Stimulated activated naive B cell treated with anti-CD40 and anti-IgM and Interleukin-4, amounts not matched to agents 10 μg/mL and 1 μg/mL and 100 μg/mL, for 72 hours (primary cell): ENCODE measurements around the gene SMIM41.

Experiments used
- ATAC-seq, 2 donors: fragments of 150-1000 bp; cut with Tn5 transposase; replicated peaks; 2 replicates each; pipeline ENCODE4 v1.10.0; 2021; ENCODE audit warnings: moderate library complexity in 1 of 2
- DNase-seq: peaks from one replicate; pipeline ENCODE4 v3.0.0; 2021
- H3K27ac Mint-ChIP-seq: one replicate; pipeline ENCODE4 v1.8.0; 2022; ENCODE audit warnings: mild to moderate bottlenecking, mixed read lengths
- H3K27me3 Mint-ChIP-seq, 2 donors: one replicate each; pipeline ENCODE4 v1.8.0; 2022; ENCODE audit warnings: mixed read lengths in 2 of 2
- H3K36me3 Mint-ChIP-seq, 2 donors: one replicate each; pipeline ENCODE4 v1.8.0; 2022; ENCODE audit warnings: mixed read lengths in 2 of 2, mild to moderate bottlenecking in 1 of 2
- H3K4me1 Mint-ChIP-seq, 2 donors: one replicate each; pipeline ENCODE4 v1.8.0; 2022; ENCODE audit warnings: mixed read lengths in 2 of 2, mild to moderate bottlenecking in 1 of 2
- H3K4me3 Mint-ChIP-seq, 2 donors: one replicate each; pipeline ENCODE4 v1.8.0; 2022; ENCODE audit warnings: mild to moderate bottlenecking in 2 of 2, mixed read lengths in 2 of 2, moderate library complexity in 1 of 2
- H3K9me3 Mint-ChIP-seq, 2 donors: one replicate each; pipeline ENCODE4 v1.8.0; 2022; ENCODE audit warnings: mixed read lengths in 2 of 2, mild to moderate bottlenecking in 1 of 2

SMIM41 gene

DNA sequence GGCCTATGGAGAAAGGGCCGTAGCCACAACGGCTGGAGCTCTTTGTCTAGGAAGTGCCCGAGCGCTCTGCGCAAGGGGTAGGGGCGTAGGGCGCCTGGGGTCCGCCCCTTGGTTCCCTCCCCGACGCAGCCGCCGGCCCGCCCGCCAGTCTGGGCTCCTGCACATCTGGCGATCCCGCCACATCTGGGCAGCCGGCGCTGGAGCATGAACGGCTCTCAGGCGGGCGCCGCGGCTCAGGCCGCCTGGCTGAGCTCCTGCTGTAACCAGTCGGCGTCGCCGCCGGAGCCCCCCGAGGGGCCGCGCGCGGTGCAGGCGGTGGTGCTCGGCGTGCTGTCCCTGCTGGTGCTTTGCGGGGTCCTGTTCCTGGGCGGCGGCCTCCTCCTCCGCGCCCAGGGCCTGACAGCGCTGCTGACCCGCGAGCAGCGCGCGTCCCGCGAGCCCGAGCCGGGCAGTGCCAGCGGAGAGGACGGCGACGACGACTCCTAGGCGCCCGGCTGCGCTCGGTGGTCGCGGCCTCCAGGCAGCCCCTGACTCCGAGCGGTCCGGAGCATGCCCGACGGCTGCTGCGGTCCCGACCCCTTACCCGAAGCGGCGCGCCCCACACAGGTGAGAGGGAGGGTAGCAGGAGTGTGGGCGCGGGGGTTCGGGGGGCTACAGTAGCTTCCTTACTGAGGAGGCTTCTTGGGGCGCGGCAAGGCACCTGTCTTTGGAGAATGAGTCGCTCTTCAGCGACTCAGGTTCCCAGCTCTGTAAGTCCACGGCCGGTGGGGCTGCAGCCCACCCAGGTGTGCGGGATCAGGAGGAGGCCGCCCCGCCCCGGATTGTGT is at the start of gene SMIM41:
Gene SMIM41, plus strand, starts transcription at position 129 of the 827 bp plus-strand sequence. Its CDS starts 76 bp downstream, at position 205.
- peak within 1 kb of the TSS; percentile 80 for H3K27ac Mint-ChIP-seq
- no peak for DNase-seq
- peaks cover 27 to 35% of the 10 kb centered on the region in 2 donors for H3K36me3 Mint-ChIP-seq
- peak within 1 kb of the TSS in 1 of 2 donors; percentile 4 for H3K4me3 Mint-ChIP-seq
- no peaks in the 10 kb centered on the region for H3K9me3 Mint-ChIP-seq
- H3K4me1 Mint-ChIP-seq = peaks cover 38 to 53% of the 10 kb centered on the region in 2 donors
- no peak for ATAC-seq
- no peaks in the 10 kb centered on the region for H3K27me3 Mint-ChIP-seq

DNA sequence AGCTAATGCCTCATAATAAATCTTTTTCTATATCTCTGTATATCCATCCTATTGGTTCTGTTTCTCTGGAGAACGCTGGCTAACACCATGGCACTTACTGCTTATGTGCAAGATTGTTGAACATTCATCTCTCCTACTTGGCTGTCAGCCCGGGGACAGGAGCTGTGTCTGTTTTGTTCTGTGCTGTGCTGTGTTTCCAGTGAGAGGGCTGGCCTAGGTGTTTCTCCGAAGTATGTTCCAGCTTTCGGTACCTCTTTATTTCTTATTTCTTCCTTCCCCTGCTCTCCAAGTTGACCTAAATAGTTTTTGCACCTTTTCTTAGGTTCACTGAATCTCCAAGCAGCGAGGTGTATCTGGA is 47.1 kb upstream of the SMIM41 start:
- Mint-ChIP-seq H3K27ac (peak overlapping the region; percentile 91), H3K36me3 (no peaks in the 10 kb centered on the region), H3K4me3 (peak overlapping the region; percentile 72 to 82), H3K9me3 (no peaks in the 10 kb centered on the region), H3K27me3 (no peaks in the 10 kb centered on the region), H3K4me1 (peaks cover 44 to 71% of the 10 kb centered on the region in 2 donors)
- DNase-seq = no peak
- ATAC-seq = peak; percentile 26 to 35

DNA sequence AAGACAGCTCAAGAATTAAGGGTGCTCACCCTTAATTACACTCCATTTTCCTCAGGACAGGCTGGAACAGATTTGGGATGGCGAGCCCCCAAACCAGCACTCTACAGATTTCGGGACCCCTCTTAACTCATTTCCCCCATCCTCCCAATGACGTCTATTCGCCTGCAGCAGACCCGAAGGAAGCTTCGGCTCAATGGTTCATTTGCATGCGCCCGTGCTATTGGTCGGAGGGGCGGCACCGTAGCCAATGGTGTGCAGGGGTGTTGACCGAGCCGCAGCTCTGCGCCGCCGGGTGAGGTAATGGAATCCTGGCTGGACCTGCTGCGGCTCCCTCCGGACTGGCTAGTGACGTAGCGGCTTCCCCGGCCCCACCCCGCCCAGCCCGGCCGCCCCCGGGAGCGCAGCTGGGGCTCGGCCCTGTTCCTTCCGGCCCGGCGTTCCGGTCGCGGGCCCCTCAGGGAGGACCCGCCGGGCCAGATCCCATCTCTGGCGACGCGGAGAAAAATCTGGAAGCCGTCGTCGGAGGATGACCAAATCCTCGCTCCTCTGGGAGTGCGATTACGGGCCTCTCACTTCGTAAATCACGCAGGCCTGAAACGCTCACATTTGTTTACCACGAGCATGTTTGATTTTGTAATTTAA is 46.6 kb upstream of the SMIM41 start:
- no peaks in the 10 kb centered on the region for H3K27me3 Mint-ChIP-seq
- H3K36me3 Mint-ChIP-seq = no peaks in the 10 kb centered on the region
- H3K4me3 Mint-ChIP-seq = peak overlapping the region; percentile 82
- H3K27ac Mint-ChIP-seq = peak overlapping the region; percentile 93
- DNase-seq = peak; percentile 85
- ATAC-seq = peak; percentile 91 to 92
- no peaks in the 10 kb centered on the region for H3K9me3 Mint-ChIP-seq
- peaks cover 42 to 71% of the 10 kb centered on the region in 2 donors for H3K4me1 Mint-ChIP-seq

DNA sequence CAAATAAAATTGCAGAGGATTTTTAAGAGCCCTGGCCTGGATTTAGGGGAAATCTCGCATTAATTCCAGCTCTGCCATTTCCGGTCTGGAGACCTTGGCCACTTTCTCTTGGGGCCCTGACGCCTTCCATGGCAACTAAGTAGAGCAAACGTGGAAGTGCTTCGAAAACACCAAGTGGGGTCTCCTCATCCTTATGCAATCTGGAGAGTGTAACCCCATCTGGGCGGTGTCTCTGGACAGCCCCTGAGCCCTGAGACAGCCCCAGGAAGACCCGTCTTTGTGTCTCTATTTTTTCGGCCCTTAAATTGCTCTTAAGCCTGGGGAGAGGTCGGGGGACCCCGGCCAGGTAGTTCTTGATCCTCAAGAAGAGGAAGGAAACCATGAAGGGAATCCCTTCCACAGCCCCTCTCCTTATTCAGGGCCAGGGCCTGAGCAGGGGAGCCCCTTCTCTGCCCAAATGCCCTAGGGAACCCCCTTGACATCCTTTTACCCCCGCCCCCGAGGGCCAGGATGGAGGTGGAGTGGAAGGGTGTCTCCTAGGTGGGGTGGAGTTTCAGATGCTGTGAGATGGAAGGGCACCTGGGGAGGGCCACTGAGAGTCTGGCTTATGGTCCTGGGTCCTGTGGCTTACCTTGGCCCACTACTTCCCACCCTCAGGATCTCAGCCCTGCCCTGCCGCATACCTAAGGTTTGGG is 45.9 kb upstream of the SMIM41 start:
- Mint-ChIP-seq H3K4me3 (peak overlapping the region; percentile 82), H3K36me3 (no peaks in the 10 kb centered on the region)
- no peak for DNase-seq

DNA sequence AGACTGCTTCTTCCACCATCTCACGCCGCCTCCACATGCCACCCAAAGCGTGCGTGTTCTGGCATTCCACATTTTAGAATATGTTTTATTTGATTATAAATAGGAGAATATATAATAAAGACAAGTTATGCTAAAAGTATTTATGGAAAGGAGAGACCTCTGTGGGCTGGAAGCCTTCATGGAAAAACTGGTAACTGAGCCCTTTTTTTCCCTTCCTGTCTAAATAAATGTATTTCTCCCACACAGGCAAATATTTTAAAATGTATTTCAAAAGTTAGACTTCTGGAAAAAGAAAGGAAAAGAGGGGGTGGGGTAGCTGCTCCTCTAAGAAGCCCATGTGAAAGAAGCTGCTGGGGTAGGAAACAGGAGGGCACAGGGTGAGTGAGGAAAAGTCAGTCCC is 44.3 kb upstream of the SMIM41 start:
- Mint-ChIP-seq H3K4me3 (no peak overlapping the region), H3K36me3 (no peaks in the 10 kb centered on the region), H3K4me1 (peaks cover 56 to 81% of the 10 kb centered on the region in 2 donors), H3K9me3 (no peaks in the 10 kb centered on the region), H3K27ac (no peak overlapping the region), H3K27me3 (no peaks in the 10 kb centered on the region)
- ATAC-seq = no peak
- DNase-seq = no peak

More for the DNA sequence above, 45.9 kb upstream of the SMIM41 start:
- H3K9me3 Mint-ChIP-seq = no peaks in the 10 kb centered on the region
- peak overlapping the region; percentile 93 for H3K27ac Mint-ChIP-seq
- H3K4me1 Mint-ChIP-seq = peaks cover 47 to 78% of the 10 kb centered on the region in 2 donors
- no peak for ATAC-seq
- no peaks in the 10 kb centered on the region for H3K27me3 Mint-ChIP-seq

DNA sequence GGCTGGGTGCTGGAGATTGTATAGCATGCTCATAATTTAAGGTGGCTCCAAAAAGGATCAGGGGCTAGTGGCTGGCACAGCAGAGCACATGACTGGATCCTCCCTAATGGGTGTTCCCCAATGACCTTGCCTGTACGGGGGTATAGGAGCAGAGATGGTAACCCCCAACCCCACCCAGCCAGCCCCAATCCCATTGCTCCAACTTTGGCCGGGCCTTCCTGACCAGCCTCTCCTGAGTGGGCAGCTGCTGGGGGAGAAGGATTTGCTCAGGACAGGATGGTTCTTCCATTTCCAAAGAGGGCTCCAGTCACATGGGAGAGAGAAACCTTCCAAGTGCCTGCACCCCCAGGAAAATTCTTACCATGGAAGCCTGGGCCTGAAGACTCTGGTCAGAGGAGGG is 43.6 kb upstream of the SMIM41 start:
- H3K4me1 Mint-ChIP-seq = peaks cover 61 to 85% of the 10 kb centered on the region in 2 donors
- H3K9me3 Mint-ChIP-seq = no peaks in the 10 kb centered on the region
- no peaks in the 10 kb centered on the region for H3K27me3 Mint-ChIP-seq
- H3K4me3 Mint-ChIP-seq = peak overlapping the region; percentile 62 to 80
- no peaks in the 10 kb centered on the region for H3K36me3 Mint-ChIP-seq
- H3K27ac Mint-ChIP-seq = peak overlapping the region; percentile 5
- ATAC-seq (no peak), DNase-seq (no peak)

DNA sequence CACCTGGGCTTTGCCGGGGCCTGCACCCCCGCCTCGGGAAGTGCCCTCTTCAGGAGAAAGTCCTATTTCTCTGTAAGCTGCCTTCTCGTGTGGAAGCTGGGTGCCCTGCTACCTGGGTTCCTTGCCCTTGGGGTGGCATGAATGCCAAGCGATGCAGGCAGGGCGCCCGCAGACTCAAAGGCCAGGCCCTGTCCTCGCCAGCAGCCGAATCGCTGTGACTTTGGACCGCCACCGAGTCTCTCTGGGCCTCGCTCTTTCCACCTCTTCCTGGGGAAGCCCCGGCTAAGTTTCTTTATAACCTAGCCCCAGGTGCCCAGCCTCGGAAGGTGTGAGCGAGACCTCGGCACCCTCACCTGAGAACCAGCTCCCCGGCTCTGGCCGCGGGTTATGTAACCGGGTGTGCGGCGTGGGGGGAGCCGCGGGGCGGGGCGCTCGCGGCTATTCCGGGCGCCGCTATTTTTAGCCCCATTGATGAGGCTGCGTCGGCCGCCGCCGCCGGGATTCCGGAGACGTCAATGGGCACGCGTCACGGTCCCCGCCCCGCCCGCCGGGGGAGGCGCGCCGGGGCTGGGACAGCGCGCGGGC is 42.8 kb upstream of the SMIM41 start:
- Mint-ChIP-seq H3K27me3 (no peaks in the 10 kb centered on the region), H3K4me3 (peak overlapping the region; percentile 62 to 80), H3K4me1 (peaks cover 63 to 88% of the 10 kb centered on the region in 2 donors), H3K27ac (peak overlapping the region; percentile 71), H3K9me3 (no peaks in the 10 kb centered on the region), H3K36me3 (peaks cover 0 to under 1% of the 10 kb centered on the region in 2 donors)
- peak; percentile 57 for DNase-seq
- peak; percentile 41 to 52 for ATAC-seq

DNA sequence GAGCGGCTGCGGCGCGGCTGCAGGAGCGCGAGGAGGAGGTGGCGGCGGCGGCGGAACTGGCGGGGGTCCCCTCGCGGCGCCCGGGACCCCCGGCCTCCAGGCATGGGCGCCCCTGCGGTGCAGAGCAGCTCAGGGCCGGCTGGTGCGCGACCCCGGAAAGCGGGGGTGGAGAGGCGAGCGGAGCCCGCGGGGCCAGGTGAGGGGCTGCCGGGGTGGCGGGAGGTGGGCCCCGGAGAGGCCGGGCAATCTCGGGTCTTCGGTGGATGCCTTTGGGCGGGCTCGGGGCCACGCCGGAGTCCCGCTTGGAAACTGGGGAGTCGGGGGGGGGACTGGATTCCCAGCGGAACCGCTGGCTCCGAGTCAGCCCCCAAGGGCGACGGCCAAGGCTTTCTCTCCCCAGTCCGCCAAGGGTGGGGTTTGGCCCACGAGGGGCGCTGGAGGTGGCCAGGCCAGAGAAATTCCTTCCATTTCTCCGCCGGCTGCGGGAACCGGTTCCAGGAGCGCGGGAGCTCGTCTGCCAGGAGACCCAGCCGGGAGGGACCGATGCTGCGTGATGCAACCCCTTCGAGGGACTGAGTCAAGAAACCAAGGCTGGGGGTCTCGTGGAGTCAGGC is 42.1 kb upstream of the SMIM41 start:
- Mint-ChIP-seq H3K36me3 (peaks cover 3 to 6% of the 10 kb centered on the region in 2 donors), H3K9me3 (no peaks in the 10 kb centered on the region), H3K27ac (peak overlapping the region; percentile 92), H3K27me3 (no peaks in the 10 kb centered on the region), H3K4me1 (peaks cover 66 to 90% of the 10 kb centered on the region in 2 donors), H3K4me3 (peak overlapping the region; percentile 85)
- DNase-seq = no peak
- peak in 1 of 2 donors; percentile 13 for ATAC-seq

DNA sequence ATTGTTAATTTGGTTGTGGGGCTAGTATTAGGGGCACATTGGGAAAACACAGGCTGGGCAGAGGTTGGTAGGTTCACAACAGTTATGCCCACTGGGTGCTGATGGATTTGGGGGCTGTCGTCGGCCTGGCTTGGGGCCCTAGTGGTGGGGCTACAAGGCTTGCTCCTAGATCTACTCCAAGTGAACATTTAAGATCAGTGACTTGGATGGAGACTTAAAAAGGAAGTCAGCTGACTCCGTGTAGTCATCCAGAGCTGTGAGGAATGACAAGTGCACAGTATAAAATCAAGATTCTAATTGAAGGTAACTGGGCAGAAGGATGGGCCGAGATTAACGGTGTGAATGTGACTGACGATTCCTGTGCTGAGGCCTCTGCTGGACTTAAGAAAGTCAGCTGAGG is 41.1 kb upstream of the SMIM41 start:
- Mint-ChIP-seq H3K27ac (peak overlapping the region; percentile 75), H3K4me1 (peaks cover 66 to 92% of the 10 kb centered on the region in 2 donors), H3K27me3 (no peaks in the 10 kb centered on the region), H3K9me3 (no peaks in the 10 kb centered on the region), H3K4me3 (peak overlapping the region; percentile 85), H3K36me3 (peaks cover 3 to 6% of the 10 kb centered on the region in 2 donors)
- DNase-seq = no peak
- ATAC-seq = no peak

DNA sequence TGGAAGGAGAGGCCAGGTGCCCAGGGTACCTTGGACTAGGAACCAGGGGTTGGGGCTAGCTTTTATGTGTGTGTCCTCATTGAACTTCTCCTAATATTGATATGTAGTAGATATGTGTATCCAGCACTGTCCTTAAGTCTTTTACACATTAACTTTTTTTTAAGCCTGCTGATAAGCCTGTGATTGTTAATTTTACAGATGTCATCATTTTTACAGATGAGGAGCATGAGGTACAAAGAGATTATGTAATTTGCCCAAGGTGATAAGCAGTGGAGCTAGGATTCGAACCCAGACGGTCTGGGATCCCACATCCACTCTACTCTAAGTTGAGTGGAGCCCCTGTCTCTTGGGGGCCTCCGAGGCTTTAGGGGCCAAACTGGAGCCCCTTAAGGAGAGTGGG is 38.5 kb upstream of the SMIM41 start:
- no peak for ATAC-seq
- no peak for DNase-seq
- Mint-ChIP-seq H3K9me3 (no peaks in the 10 kb centered on the region), H3K27me3 (no peaks in the 10 kb centered on the region), H3K36me3 (peaks cover 11 to 14% of the 10 kb centered on the region in 2 donors), H3K4me1 (peaks cover 64 to 90% of the 10 kb centered on the region in 2 donors), H3K27ac (peak overlapping the region; percentile 22), H3K4me3 (no peak overlapping the region)

DNA sequence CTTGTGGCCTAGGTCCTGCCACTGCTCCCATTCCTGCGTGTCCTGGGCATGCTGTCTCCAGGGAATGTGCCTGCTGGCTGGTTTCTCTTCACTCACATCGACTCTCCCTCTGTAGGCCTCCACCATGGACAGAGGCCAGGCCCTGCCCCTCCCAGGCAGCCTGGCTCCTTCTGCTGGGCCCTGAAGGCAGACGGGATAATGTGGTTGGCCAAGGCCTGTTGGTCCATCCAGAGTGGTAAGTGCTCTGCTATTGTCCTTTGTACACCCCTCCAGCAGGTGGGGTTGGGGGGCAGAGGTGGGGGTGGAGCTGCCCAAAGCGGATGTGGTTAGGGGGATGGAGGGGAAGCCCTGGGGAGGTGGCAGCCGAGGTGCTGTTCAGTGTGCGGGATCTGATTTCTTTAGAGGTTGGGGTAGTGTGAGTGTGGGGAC is 37.8 kb upstream of the SMIM41 start:
- H3K4me3 Mint-ChIP-seq = peak overlapping the region; percentile 73 to 75
- ATAC-seq (peak; percentile 46 to 63), DNase-seq (no peak)
- H3K9me3 Mint-ChIP-seq = no peaks in the 10 kb centered on the region
- H3K27ac Mint-ChIP-seq = peak overlapping the region; percentile 78
- peaks cover 61 to 91% of the 10 kb centered on the region in 2 donors for H3K4me1 Mint-ChIP-seq
- H3K27me3 Mint-ChIP-seq = no peaks in the 10 kb centered on the region
- peaks cover 11 to 14% of the 10 kb centered on the region in 2 donors for H3K36me3 Mint-ChIP-seq

DNA sequence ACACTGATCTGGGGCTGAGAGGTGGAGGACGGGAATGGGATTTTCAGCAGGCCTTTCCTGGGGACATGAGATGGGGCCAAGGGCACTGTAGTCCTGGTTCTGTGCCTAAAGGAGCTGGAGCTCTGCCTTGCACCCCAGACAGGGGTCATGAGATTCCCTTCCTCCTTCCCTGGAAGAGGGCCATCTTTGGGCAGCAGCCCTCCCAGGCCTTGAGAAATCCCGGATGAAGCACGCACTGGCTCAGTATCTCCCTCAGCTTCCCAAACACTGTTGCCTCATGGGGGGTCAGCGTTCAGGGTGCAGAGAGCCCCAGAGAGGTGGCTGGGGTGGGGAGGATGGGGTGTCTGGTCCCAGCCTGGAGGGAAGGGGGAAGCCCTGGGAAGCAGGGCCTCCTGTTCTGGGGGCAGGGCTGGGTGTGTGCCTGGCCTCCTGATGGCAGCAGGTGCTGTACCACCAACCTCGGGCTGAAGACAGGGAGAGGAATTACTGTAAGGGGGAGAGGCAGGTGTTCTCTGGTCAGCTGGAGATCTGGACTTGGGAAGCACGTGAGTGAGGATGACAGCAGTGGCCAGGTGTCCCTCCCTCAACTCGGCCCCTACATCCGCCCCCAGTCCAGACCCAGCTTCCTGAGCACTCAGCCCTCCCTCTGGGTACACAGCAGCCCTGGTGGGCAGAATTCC is 36.7 kb upstream of the SMIM41 start:
- DNase-seq (no peak), ATAC-seq (no peak)
- Mint-ChIP-seq H3K9me3 (no peaks in the 10 kb centered on the region), H3K27me3 (no peaks in the 10 kb centered on the region), H3K27ac (peak overlapping the region; percentile 78), H3K4me1 (peaks cover 65 to 95% of the 10 kb centered on the region in 2 donors), H3K36me3 (peaks cover 15 to 18% of the 10 kb centered on the region in 2 donors), H3K4me3 (peak overlapping the region; percentile 73 to 75)
